Heart right ventricle (tissue), 16 donors: Measurements from ENCODE around the gene RELL2. TPM values are rescaled to one million over a fixed set of nuclear protein-coding genes. Genes with fewer than 3 reads are reported as not detected.
A peak's percentile ranks its signal among the peaks of the same experiment; 100 is the strongest.

Experiments
- ATAC-seq, 8 donors: fragments of 200-7000 bp; cut with Tn5 transposase; one replicate each; pipeline ENCODE4 v1.9.1; 2020; ENCODE audit warnings: mild to moderate bottlenecking in 8 of 8, moderate library complexity in 8 of 8, moderate number of reproducible peaks in 1 of 8
- DNase-seq, 2 donors: peaks; one replicate each; pipeline ENCODE4 v3.0.0-alpha.2; 2020
- H3K27ac ChIP-seq, 10 donors: fragments of 200-600 bp; sonication (generic) in 2 of 10; one replicate each; pipeline versions ENCODE4 v1.5.0 to v1.8.0; 2020 to 2022; ENCODE audit warnings: mild to moderate bottlenecking in 3 of 10
- H3K27me3 ChIP-seq, 7 donors: fragments of 200-600 bp; one replicate each; pipeline ENCODE4 v1.8.0; 2021 to 2022; ENCODE audit warnings: mild to moderate bottlenecking in 2 of 7
- H3K36me3 ChIP-seq, 9 donors: fragments of 200-600 bp; sonication (generic) in 1 of 9; one replicate each; pipeline versions ENCODE4 v1.5.0 to v1.8.0; 2020 to 2022; ENCODE audit warnings: mild to moderate bottlenecking in 2 of 9
- H3K4me1 ChIP-seq, 9 donors: fragments of 200-600 bp; sonication (generic) in 1 of 9; one replicate each; pipeline versions ENCODE4 v1.5.0 to v1.8.0; 2020 to 2022; ENCODE audit warnings: mild to moderate bottlenecking in 4 of 9
- H3K4me3 ChIP-seq, 10 donors: fragments of 200-600 bp; sonication (generic) in 2 of 10; one replicate each; pipeline versions ENCODE4 v1.5.0 to v1.8.0; 2020 to 2022; ENCODE audit warnings: mild to moderate bottlenecking in 7 of 10, moderate library complexity in 2 of 10
- H3K9me3 ChIP-seq, 11 donors: fragments of 200-600 bp in 10 of 11; sonication (generic) in 2 of 11; one replicate each; pipeline versions ENCODE4 v1.5.0 to v1.8.0; 2013 to 2022; ENCODE audit warnings: mild to moderate bottlenecking in 2 of 11, control low read depth in 1 of 11, moderate library complexity in 1 of 11
- WGBS, 2 donors: extraction: QIAGEN DNeasy Blood & Tissue Kit; methylation state at CpG; one replicate each; pipeline ENCODE4 v1.1.7; 2013; ENCODE audit warnings: inconsistent platforms in 1 of 2; 5-methylcytosine and 5-hydroxymethylcytosine counted together
- intact Hi-C, 10 donors: fragments of 100-400 bp; cut with DNase I; formaldehyde crosslinking; loops; one replicate each; pipeline versions ENCODE4 v1.11.1 to v1.14.2; 2022
- long read RNA-seq, 3 donors: library from polyadenylated mRNA; unstranded; transcript quantifications; one replicate each; pipeline ENCODE4 v2.0.0, GENCODE V29; 2020 to 2021
- polyA plus RNA-seq, 2 donors: library from polyadenylated mRNA; stranded (reverse); fragments of 200-250 nt; gene quantifications; one replicate each; pipeline ENCODE4 v1.2.3, GENCODE V29; 2013
- total RNA-seq, 10 donors: library from RNA; stranded (reverse); fragmentation: NEBNext Ultra II Directional in 3 of 10; extraction: Animal tissue kit (Norgen Biotek cat#: 25700) in 3 of 10; gene quantifications; one replicate each; pipeline versions ENCODE4 v1.2.1 to v1.2.4, GENCODE V29; 2021 to 2023
- TF ChIP-seq, protein P1 (sequence below), 9 donors: fragments of 200-600 bp; sonication (generic) in 2 of 9; IDR thresholded peaks; one replicate each; pipeline versions ENCODE4 v1.5.0 to v1.8.0; 2021 to 2022; ENCODE audit warnings: antibody characterized with exemption in 9 of 9, mild to moderate bottlenecking in 5 of 9, moderate library complexity in 1 of 9
- donor health status: Arrhythmogenic right ventricular cardiomyopathy.
- donor health status: ischemic (EF 13 %, LVEDD 7.1; RV severe dilation, severe dysfunction).
- donor health status: healthy with polysubstance abuse.
- donor health status: DM: no; HTN: yes; CAD: no.
- donor health status: DM: no; HTN: no; CAD: no.
- donor health status: ischemic (EF 25% LVEDD 6.9; RV normal size, moderate dysfunction).
- donor health status: ischemic (EF 25% LVEDD 5.7; RV mildly dilated, moderate dysfunction).
- donor health status: healthy.
- donor health status: DM: yes; HTN: yes; CAD: no.
- donor health status: Ischemic cardiomyopathy.
- donor health status: ischemic (EF 35%, LVEDD 5.7; RV mildly dilated, moderate dysfunction).
- donor health status: nonischemic (EF 11% LVEDD 7.7; RV severe dilation, severe dysfunction).
- donor health status: DM: yes; HTN: yes; CAD: no.
- donor health status: PGD.
- donor health status: ischemic (EF 29% LVEDD 5.4; RV normal size, mild dysfunction).
- donor health status: nonischemic (EF 23%, LVEDD 6.1; RV moderate dilation, normal function).

The RELL2 gene
- total RNA-seq (1 to 10 TPM in 2 of 10 donors, under 1 TPM in 8; 0.33 to 1.3 (median 0.51) TPM), polyA plus RNA-seq (1 to 10 TPM; 2.6 to 3.2 TPM)
- long read RNA-seq, donor 1, transcript RELL2-201 (7 exons, 2,520 nt) = major isoform, 5 of 10 reads
- long read RNA-seq, donor 1, partial matches to known transcripts = 0 of 10 reads
- long read RNA-seq, donor 1, other reads (novel, unspliced or antisense) = 3 of 10 reads
- long read RNA-seq, donor 2, partial matches to known transcripts = 0 of 2 reads
- long read RNA-seq, donor 2, other reads (novel, unspliced or antisense) = 0 of 2 reads
- long read RNA-seq, donor 3, partial matches to known transcripts = 0 of 3 reads
- long read RNA-seq, donor 3, other reads (novel, unspliced or antisense) = 3 of 3 reads

GRCh38 chr5:141636413-141637122, at the start of gene RELL2, which contains the start of gene HDAC3:
Gene RELL2 (plus strand): TSS chr5:141636997. CDS start chr5:141638226, 1,229 bp downstream.
Gene HDAC3 (minus strand): TSS chr5:141636849. CDS start chr5:141636790, 59 bp downstream.
- peak within 1 kb of the TSS; percentile 59 to 94 (median 86) for H3K4me3 ChIP-seq
- 0% methylated on average over 55 of the region's 55 CpGs for WGBS, 2 donors
- peaks cover 0 to 44% (median 6%) of the 10 kb centered on the region in 9 donors for H3K36me3 ChIP-seq
- H3K9me3 ChIP-seq = no peaks in the 10 kb centered on the region
- intact Hi-C loops = no loop called here
- DNase-seq (peak; percentile 93 to 96), ATAC-seq (peak; percentile 96 to 99 (median 97))
- TF ChIP-seq, protein P1, sequence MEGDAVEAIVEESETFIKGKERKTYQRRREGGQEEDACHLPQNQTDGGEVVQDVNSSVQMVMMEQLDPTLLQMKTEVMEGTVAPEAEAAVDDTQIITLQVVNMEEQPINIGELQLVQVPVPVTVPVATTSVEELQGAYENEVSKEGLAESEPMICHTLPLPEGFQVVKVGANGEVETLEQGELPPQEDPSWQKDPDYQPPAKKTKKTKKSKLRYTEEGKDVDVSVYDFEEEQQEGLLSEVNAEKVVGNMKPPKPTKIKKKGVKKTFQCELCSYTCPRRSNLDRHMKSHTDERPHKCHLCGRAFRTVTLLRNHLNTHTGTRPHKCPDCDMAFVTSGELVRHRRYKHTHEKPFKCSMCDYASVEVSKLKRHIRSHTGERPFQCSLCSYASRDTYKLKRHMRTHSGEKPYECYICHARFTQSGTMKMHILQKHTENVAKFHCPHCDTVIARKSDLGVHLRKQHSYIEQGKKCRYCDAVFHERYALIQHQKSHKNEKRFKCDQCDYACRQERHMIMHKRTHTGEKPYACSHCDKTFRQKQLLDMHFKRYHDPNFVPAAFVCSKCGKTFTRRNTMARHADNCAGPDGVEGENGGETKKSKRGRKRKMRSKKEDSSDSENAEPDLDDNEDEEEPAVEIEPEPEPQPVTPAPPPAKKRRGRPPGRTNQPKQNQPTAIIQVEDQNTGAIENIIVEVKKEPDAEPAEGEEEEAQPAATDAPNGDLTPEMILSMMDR (IDR thresholded peaks at IDR 0.05) = no peak
- peaks cover 7 to 54% (median 31%) of the 10 kb centered on the region in 9 donors for H3K4me1 ChIP-seq
- H3K27ac ChIP-seq = peak within 1 kb of the TSS in 9 of 10 donors; percentile 66 to 89 (median 83)
- peaks cover 0 to 3% (median 0%) of the 10 kb centered on the region in 7 donors for H3K27me3 ChIP-seq

GRCh38 chr5:141590127-141590526, 46.7 kb upstream of the RELL2 start:
- DNase-seq (no peak), ATAC-seq (no peak)
- 88 to 93% methylated on average over 2 of the region's 2 CpGs for WGBS, 2 donors
- TF ChIP-seq, protein P1 (IDR thresholded peaks at IDR 0.05) = no peak
- no peak overlapping the region for H3K4me3 ChIP-seq
- peaks cover 0 to 38% (median 9%) of the 10 kb centered on the region in 9 donors for H3K4me1 ChIP-seq
- H3K27ac ChIP-seq = peak overlapping the region in 1 of 10 donors; percentile 44
- no peaks in the 10 kb centered on the region for H3K9me3 ChIP-seq
- H3K36me3 ChIP-seq = peaks cover 0 to 52% (median 17%) of the 10 kb centered on the region in 9 donors
- no peaks in the 10 kb centered on the region for H3K27me3 ChIP-seq
- intact Hi-C loops = no loop called here

- H3K27ac ChIP-seq = peak overlapping the region in 3 of 10 donors; percentile 77 to 84 (median 81)
- TF ChIP-seq, protein P1 (IDR thresholded peaks at IDR 0.05) = no peak
- peaks cover 0 to 68% (median 38%) of the 10 kb centered on the region in 9 donors for H3K4me1 ChIP-seq
- H3K27me3 ChIP-seq = no peaks in the 10 kb centered on the region
- 95 to 97% methylated on average over 1 of the region's 1 CpG for WGBS, 2 donors
- peaks cover 0 to 15% (median 0%) of the 10 kb centered on the region in 11 donors for H3K9me3 ChIP-seq
- intact Hi-C loops = no loop called here
- no peak overlapping the region for H3K4me3 ChIP-seq
- ATAC-seq (no peak), DNase-seq (no peak)
- H3K36me3 ChIP-seq = peaks cover 0 to 18% (median 0%) of the 10 kb centered on the region in 9 donors
Observed at GRCh38 chr5:141596867-141597266, 39.9 kb upstream of the RELL2 start.

DNA sequence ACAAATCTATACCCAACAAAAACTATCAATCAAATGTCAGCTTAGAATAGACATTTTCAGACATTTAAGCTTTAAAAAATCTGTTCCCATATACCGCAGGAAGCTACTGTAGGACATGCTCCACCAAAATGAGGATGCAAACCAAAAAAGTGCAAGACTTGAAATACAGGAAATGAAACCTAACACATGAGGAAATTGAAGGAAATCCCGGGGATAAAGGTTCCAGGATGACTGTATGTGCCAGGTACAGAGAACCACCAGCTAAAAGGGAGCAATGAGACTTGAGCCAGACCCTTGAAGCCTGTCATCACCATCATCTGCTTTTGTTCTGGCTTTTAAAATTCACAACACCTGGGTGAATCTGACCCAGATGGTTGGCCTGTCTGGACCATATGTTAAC, 39.4 kb upstream of the RELL2 start:
- ATAC-seq = no peak
- Histone ChIP-seq H3K9me3 (peaks cover 0 to 15% (median 0%) of the 10 kb centered on the region in 11 donors), H3K4me3 (no peak overlapping the region), H3K36me3 (peaks cover 0 to 18% (median 0%) of the 10 kb centered on the region in 9 donors), H3K27me3 (no peaks in the 10 kb centered on the region), H3K27ac (peak overlapping the region in 7 of 10 donors; percentile 19 to 84 (median 71)), H3K4me1 (peaks cover 0 to 68% (median 33%) of the 10 kb centered on the region in 9 donors)
- TF ChIP-seq, protein P1 (IDR thresholded peaks at IDR 0.05) = no peak
- no peak for DNase-seq
- intact Hi-C loops = no loop called here
- WGBS, 2 donors = 60 to 67% methylated on average over 2 of the region's 2 CpGs
